MV-4-11 (cell line): ENCODE results near the gene CDK5R2.
"Not testable (repeated sequence)": the region's sequence is repeated elsewhere in the genome, so short reads cannot be mapped to it uniquely, and the experiment has no call there.

Source experiments
- DNase-seq: peaks from one replicate; lab custom pipeline; 2025; lab: John Stamatoyannopoulos, UW

CDK5R2 gene

GRCh38 chr2:218959141-218959731 is at the start of gene CDK5R2:
Gene CDK5R2, plus strand, starts transcription at chr2:218959666. Its CDS starts 155 bp downstream, at chr2:218959821.
- peak; percentile 79 for DNase-seq

GRCh38 chr2:218910741-218911140 is 48.7 kb upstream of the CDK5R2 start:
- DNase-seq, result no peak

- no peak for DNase-seq
Measured at GRCh38 chr2:218920504-218920903, 39.0 kb upstream of the CDK5R2 start.

GRCh38 chr2:218924757-218925156 is 34.7 kb upstream of the CDK5R2 start:
- peak; percentile 73 for DNase-seq

- no peak for DNase-seq
Measured at GRCh38 chr2:218925434-218925833, 34.0 kb upstream of the CDK5R2 start.

GRCh38 chr2:218927422-218927821 is 32.0 kb upstream of the CDK5R2 start:
- no peak for DNase-seq

GRCh38 chr2:218927876-218928275 is 31.6 kb upstream of the CDK5R2 start:
- DNase-seq, result no peak

- not testable (repeated sequence) for DNase-seq
Measured at GRCh38 chr2:218930488-218930887, 29.0 kb upstream of the CDK5R2 start.

DNA sequence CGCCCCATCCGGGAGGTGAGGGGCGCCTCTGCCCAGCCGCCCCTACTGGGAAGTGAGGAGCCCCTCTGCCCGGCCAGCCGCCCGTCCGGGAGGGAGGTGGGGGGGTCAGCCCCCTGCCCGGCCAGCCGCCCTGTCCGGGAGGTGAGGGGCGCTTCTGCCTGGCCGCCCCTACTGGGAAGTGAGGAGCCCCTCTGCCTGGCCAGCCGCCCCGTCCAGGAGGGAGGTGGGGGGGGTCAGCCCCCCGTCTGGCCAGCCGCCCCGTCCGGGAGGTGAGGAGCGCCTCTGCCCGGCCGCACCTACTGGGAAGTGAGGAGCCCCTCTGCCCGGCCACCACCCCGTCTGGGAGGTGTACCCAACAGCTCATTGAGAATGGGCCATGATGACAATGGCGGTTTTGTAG is 27.7 kb upstream of the CDK5R2 start:
- not testable (repeated sequence) for DNase-seq

GRCh38 chr2:218944759-218945404 is 14.6 kb upstream of the CDK5R2 start:
- DNase-seq, result no peak

- DNase-seq, result no peak
Measured at GRCh38 chr2:218946621-218947020, 12.8 kb upstream of the CDK5R2 start.

DNA sequence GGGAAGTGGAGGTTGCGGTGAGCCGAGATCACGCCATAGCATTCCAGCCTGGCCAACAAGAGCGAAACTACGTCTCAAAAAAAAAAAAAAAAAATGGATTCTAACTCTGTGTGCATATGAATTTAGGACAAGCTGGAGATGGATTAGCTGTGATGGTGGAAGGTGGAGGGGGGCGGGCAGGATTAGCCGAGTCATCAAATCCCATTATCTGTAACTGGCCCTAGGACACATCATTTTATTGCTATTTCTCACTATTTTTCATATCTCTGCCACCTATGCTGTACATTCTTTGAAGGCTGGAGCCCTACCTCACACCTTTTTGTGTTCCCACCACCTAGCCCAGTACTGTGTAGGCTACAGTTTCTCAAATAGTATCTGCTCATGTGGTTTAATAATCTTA is 7.3 kb upstream of the CDK5R2 start:
- no peak for DNase-seq

- DNase-seq, result no peak
Measured at GRCh38 chr2:218953366-218953954, 6.0 kb upstream of the CDK5R2 start.

- no peak for DNase-seq
Measured at GRCh38 chr2:218954541-218955300, 4.7 kb upstream of the CDK5R2 start.

DNA sequence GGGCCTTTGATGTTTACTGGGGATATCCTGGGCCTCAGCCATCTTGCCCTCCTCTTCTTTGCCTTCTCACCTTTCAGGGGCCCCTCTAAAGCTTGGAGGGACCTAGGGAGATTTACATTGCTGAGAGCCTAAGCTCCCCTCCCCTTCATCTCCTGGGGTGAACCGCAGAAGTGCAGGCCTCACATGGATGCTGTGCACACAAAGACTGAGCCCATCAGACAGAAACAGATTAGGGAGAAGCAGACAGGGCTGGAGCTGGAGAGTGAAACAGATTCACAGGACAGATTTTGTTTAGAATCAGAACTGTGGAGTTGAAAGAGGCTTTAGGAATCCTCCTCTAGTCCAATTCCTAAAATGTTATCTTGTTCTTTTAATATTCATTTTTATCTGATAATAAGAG is 3.4 kb upstream of the CDK5R2 start:
- no peak for DNase-seq

- DNase-seq, result no peak
Measured at GRCh38 chr2:218957671-218958070, 1.8 kb upstream of the CDK5R2 start.

- no peak for DNase-seq
Measured at GRCh38 chr2:218958276-218958675, 1.2 kb upstream of the CDK5R2 start.

DNA sequence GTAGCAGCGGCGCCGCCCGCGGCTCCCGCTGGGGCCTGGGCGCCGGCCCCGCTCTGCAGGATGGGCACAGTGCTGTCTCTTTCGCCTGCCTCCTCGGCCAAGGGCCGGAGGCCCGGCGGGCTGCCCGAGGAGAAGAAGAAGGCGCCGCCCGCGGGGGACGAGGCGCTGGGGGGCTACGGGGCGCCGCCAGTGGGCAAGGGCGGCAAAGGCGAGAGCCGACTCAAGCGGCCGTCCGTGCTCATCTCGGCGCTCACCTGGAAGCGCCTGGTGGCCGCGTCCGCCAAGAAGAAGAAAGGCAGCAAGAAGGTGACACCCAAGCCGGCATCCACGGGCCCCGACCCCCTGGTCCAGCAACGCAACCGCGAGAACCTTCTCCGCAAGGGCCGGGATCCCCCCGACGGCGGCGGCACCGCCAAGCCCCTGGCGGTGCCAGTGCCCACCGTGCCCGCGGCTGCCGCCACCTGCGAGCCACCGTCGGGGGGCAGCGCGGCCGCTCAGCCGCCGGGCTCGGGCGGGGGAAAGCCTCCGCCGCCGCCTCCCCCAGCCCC is 369 bp downstream of the CDK5R2 start:
- no peak for DNase-seq

GRCh38 chr2:218960309-218961165 is 1.1 kb downstream of the CDK5R2 start:
- no peak for DNase-seq

GRCh38 chr2:218961229-218961628 is 1.8 kb downstream of the CDK5R2 start:
- DNase-seq, result no peak
